ENCODE results near the gene CDC42EP3.
A peak's percentile ranks its signal among the peaks of the same experiment; 100 is the strongest.

Gene CDC42EP3, protein sequence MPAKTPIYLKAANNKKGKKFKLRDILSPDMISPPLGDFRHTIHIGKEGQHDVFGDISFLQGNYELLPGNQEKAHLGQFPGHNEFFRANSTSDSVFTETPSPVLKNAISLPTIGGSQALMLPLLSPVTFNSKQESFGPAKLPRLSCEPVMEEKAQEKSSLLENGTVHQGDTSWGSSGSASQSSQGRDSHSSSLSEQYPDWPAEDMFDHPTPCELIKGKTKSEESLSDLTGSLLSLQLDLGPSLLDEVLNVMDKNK

DNA sequence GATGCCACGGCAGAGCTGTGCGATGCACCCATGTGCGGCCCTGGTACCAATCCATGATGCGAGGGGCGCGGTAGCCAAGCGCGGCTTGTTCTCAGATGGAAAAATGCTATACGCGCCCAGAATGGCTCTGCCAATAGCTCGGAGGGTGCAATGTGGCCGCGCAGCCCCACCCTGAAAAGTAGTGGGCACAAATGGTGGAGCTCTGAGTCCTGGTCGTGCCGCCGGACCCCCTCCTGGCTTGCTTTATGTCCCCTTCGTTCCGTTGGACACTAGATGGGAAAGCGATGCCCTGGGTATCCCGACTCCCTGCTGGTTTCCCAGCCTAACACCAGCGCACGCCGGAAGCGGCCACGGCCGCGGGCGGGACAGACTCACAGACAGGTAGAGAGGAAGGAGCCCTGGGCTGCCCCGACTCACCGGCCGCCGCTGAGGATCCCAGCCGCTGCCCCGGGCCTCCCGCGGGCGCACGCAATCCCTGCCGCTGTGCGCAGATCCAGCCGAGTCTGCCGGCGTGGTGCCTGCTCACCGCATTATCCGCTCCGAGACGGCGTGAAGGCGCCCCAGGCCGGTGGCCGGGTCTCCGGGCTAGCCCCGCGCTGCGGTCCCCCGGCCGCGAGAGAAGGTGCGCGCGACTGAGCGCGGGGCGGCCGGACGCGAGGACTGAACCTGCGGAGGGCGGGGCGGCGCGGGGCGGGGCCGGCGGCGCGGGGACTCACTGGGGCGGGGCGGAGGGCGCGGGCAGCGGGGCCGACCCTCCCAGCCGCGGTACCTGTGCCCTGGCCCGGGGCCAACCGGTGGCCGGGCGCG is at the start of gene CDC42EP3:
Gene CDC42EP3 (minus strand): TSS at position 634 of the 807 bp plus-strand sequence. CDS start 25,055 bp downstream, outside the sequence.
- DNase-seq: peak; percentile 58

DNA sequence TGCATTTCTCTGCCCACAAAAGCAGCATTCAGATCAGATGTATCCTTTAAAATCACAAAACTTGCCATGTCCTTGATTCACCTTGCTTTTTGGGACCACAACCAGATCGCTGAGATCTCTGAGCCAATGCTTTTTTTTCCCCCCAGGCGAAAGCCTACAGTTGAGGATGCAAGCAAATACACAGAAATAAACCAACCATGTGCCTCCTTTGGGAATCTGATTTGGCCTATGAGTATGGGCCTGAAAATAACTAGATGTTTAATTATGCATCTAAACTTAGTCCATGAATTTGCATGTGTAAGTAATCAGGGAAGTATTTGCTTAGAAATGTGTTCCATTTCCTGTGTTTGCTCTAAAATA is 49.7 kb upstream of the CDC42EP3 start:
- no peak for DNase-seq

DNA sequence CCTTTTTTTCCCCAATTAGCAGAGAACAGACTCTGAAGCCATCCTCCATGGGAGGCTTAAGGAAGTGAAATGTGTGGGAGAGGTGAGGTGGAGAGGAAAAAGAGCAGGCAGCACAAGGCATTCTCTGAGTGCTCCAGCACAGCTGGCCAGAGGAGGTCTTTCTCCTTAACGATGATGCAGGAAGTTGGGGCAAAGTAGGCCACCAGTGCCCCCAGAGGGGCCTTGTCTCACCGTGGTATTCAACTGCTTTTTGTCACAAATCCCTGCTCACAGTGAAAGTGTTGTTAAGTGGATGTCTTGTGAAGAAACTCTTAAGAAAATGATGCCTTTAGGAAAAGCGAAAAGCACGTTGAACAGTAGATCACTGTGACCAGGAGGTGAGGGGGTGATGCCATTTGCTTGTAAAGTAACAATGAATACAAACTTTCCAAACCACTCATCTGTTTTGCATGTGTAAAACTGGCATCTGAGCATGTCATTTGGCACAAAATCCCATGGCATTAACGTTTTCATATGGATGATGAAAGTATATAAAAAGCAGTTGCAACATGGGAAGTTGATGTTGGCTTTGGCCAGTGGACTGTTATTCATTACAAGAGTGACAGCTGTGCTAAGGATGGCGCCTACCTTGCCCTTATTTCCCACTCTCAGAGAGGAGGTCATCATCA is 49.2 kb upstream of the CDC42EP3 start:
- DNase-seq: no peak

DNA sequence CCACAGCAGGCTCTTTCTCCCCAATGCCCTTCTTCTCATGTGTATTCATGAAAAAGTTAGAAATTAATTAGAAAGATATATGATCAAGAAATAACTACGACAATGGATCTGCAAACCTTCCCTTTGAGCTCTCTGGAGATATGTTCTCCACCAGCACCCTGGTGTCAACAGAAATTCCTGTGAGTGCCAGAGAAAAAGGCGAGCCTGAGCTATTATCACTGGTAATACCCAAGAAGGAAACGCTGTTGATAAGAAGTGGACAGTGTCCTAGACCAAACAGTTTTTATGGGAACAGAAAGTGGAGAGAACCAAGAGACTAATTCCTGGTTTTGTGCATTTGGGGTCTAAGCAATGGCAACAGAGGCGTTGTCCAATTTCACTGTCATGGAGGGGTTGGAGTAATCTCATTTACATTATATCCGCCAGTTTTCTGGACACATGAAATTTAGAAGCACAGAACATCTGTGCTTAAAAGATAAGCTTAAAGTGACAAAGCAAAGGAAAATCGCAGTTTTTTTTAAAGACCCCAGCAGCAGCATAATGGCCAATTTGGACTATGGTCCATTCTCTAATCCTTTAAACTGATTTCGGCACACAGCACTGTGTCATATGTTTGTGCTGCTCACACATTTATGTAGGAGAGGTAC is 47.2 kb upstream of the CDC42EP3 start:
- DNase-seq: no peak

DNA sequence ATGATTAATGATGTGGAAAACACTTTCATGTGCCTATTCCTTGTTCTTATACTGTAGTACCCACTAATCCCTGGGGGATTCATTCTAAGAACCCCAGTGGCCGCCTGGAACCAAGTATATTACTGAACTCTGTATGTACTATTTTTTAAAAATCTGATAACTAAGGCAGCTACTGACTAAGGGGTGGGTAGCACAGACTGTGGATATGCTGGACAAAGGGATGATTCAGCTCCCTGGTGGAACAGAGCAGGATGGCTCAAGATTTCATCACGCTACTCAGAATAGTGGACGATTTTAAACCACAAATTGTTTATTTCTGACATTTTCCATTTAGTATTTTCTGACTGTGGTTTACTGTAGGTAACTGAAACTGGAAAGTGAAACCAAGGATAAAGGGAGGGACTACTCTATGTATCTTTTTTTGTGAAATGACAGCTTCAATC is 41.8 kb upstream of the CDC42EP3 start:
- DNase-seq: peak; percentile 43

DNA sequence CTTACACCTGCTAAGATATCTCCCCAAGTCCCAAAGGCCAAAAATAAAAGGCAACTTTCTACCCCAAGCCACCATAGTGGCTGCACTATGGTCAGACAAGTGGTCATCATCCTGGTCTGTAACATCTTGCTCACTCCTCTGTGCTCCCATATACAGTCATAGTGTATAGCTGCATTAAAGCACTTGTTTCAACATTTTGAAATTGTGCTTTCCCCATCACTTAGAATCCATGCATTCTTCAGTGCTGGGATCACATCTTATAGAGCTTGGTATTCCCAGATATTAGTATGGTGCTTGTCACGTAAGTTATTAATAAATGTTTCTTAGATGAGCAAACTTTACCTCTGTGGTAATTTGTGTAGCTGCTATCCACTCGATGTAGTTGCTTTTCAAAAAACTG is 40.4 kb upstream of the CDC42EP3 start:
- DNase-seq: no peak

DNA sequence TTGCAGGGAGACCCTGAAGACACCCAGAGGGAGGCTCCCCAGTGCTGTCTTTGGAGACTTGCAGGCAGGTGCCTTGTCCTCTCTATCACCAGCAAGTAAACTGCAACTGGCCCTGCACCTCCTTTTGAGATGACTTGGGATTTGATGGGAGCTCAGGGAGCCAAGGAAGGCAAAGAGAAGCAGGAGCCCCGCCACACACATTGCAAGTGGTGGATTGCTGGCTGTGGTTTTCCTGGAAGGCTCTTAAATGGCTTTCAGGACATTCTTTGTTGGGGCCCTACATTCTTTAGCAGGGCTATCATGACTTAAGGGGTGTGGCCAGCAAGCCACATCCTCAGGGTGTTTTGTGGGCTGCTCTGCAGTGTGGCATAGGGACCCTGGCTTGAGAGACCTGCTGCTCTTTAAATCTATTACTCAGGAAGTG is 39.9 kb upstream of the CDC42EP3 start:
- DNase-seq: peak; percentile 57

DNA sequence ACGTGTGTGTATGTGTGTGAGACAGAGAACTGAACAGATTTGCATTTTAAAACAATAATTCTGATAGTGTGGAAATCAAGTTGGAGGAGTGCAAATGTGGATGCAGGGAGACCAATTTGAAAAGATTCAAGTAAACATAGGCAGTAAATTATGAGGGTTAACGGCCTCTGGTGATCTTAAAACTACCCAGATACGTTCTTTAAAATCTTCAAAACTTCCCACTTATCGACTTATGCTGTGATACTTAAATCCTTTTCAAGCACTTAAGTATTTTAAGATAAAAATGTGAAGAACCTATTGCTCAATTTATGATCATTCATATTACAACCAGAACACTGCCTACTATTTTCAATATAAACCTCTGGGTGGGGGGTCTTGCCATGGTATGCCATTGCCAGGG is 37.7 kb upstream of the CDC42EP3 start:
- DNase-seq: no peak

DNA sequence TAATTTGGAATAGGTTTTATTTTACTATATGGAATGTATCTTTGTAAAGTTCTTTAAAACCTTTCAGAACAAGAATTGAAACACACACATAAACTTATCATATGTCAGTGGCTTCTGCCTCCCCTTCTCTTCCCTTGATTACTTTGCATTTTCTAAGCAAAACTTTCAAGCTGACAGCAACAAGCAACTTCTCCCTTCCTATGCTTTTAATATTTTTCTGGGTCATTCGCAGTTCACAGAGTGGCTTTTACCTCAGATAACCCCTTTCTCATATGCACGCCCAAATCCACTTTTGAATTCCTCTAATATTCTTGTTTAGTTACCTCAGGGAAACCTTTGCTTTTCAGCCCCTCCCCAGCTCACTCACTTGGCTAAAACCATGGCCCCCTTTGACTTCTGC is 36.7 kb upstream of the CDC42EP3 start:
- no peak for DNase-seq

DNA sequence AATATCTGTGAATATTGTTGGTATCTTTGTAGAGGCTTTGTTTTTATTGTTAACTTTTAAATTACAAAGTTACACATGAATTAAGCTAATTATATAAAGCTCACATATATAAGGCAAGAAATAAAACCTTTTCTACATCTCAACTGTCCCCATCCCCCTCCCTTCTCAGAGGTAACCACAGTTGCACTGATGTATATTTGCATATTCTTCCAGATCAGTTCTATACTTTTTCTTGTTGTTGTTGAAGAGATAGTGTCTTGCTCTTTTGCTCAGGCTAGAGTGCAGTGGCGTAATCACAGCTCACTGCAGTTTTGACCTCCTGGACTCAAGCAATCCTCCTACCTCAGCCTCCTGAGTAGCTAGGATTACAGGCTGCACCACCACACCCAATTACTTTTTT is 36.0 kb upstream of the CDC42EP3 start:
- DNase-seq: no peak

DNA sequence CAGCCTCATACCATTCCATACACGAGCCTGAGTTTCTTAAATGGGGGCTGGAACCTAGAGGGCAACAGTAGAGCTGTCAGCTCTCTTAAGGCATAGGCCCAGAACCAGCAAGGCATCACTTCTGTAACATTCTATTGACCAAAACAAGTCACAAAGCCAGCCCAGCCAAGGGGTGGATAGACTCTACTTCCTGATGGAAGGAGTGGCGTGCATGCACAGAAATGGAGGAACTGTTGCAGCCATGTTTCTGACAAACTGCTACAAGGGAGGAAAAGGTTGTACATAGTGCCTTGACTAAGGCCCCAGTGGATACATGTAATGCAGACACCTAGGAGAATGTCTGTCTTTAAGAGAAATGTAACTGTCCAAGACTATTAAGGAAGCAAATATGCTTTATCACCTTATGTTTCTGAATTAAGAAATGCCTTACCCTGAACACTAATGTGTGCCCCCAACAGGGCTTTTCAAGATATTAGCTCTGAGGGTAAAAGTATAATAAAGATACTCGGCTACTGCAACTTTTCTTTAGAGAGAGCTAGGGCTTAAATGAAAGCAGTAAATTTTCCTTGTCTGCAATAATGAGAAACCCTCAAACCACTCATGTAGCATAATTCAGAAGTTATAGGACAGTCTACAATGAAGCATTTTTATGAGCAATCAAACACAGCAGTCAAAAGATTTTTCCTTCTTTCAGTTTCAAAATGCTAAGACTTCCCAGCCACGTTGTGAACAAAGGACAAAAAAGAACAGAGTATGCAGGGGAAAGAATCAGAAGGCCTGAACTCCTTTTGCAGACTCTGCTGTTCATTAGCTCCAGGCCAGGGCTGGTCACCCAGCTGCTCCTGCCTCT is 35.1 kb upstream of the CDC42EP3 start:
- no peak for DNase-seq

DNA sequence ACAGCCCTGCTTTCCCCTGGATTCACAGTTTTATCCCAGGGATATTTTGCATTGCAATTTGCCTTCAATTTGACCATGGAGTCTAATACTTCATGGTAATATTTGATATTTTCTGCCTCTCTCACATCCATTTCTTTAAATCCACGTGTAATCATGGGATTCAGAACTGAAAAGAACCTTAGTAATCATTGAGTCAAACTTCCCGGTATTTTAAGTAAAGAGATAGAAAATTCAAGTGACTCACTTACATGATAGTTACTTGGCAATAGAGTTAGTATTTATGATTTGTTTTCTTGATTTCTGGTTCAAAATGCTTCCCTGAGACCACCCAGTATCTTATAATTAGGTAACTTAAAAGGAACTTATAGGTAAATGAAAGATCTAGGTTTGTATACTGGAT is 33.7 kb upstream of the CDC42EP3 start:
- no peak for DNase-seq

DNA sequence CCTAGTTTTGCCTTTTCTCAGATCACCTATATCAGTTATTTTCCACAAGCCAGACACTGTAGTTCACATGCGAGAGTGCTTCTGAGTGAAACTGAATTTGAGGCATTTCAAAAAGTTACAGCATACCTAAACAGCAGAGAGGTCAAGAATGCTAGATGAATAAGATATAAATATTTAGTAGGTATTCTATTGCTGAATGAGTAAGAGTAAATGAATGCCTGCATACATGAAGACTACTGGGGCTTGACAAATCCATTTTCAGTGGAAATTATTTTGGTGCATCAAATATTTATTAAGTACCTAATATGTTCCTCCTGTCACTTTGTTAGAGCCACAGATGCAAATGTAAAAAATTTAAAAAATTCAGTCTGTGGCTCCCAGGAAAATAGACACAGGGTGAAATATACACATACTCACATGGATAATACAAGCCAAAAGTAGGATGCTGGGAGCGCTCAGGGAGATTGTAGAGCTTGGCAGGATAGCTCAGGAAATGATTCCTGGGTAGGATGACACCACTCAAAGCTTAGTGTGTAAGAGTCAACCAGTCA is 27.6 kb upstream of the CDC42EP3 start:
- no peak for DNase-seq

DNA sequence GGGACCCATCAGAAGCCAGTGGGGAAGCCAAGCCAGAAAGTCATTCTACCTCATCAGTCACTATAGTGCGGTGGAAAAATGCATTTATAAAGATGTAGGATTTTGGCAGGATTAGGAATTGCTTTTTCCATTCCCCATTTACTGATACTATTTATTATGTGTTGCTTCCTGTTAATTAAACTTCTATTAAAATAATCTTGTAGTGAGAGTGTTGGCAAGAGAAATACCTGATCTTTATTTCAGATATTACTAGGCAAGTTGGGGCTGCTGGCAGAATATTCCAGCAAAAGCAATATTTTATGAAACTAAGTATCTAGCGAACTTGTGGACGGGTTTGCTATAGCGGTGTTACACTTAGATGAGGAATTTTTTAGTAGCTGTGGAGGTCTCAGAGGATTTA is 23.9 kb upstream of the CDC42EP3 start:
- DNase-seq: no peak

DNA sequence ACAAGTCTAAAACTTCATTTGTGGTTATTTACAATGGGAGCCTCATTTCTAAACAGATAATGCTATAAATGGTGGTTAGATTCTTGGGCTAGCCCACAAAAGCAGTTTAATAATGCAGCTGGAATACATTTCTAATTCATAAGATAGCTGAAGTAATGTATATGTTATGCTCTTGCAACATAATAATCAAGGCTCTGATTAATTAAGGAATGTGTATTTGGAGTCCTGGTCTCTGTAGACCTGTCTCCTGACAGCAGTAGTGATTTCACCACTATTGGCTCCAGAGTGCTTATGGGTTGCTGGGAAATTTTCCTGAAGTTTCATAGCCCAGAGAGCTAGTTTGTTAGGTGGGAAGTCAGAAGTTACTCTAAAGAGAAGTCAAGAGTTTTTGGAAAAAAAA is 21.3 kb upstream of the CDC42EP3 start:
- no peak for DNase-seq

DNA sequence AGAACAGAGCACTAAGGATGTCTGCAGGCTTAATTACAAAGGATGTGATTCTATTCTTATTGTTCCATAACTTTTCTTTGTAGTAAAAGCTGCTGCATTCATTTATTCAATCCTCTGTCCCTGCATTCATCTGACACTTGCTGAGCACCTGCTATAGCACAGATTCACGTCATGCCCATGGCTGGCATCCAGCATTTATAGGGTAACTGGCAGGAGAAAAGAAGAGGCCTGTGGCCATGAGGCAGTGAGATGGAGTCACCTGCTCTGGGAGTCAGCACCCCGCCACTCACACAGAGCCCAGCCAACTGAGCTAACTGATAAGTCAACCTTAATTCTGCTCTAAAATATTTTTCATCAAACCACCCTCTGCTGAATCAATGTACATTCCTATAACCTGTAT is 18.3 kb upstream of the CDC42EP3 start:
- no peak for DNase-seq

DNA sequence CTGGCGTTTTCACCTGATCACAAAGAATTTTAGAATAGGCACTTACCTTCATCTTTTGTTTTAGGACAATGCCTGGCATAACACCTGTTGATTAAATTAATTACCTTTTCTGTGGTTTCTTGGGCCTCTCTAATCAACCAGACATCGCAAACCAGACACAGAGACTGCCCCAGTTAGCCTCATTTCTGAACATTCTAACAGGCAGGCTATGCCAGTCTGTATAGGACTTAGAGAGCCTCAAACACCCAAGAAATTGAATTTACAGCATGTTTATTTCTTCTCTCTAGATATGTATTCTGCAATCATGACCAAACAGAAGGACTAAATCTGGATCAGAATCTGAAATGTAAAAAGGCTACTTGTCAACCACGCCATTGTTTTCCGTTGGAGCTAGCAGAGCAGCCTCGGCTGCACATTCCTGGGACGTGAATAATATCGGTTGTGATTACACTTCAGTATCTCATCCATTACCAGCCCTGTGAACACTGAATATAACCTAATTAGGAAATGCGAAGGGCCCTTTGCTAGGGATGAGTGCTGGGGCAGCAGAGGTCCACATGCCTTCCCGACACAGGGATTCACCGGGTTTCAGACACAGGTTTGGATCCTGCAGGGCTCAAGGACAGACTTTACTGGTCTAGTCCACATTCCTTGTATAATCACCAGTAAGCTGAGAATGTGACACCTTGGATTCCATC is 17.5 kb upstream of the CDC42EP3 start:
- no peak for DNase-seq

DNA sequence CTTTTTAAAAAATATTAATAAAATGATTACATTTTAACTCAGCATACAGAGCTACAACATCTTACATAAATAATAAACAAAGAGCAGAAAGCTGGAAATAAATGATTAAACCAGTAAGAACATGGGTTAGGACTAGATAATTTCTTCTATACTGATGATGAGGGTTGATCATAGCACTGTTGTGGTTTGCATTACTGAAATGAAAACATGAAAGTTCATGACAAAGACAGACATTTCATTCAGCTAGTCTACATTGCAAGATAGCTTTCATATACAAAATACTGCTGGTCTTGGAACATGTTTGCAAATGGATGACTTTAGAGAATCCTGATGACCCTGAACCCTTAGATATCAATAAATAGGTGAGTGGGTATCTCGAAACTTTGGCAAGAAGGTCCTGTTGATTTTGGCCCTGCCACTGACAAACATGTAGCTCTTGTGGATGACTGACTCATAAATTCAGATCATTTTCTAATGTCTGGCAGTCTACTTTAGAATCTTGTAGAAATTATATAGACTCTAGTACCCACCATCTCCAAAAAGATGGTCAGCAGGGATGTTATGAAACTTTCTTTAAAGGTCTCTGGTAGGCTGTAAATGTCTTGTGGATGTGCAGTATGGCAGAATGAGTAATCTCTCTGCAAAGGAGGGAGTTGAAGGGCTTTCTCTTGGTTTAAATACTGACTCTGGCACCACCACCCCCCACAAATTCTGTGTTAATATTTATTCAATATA is 15.5 kb upstream of the CDC42EP3 start:
- DNase-seq: no peak

DNA sequence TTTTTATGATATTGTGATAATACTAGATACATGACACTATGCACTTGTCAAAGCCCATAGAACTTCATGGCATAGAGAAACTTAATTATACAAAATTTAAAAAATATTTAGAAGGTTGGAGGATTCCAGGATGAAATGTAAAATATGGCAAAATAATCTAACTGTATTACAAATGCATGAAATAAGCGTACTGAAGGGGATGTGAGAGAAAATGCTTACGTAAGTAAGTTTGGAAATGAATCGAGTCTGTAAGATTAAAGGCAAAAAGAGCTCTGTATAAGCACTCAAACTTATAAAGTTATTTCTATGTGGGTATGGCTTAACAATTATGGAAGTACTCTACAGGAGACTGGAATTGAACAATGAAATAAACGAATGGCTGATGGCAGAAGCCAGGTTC is 13.4 kb upstream of the CDC42EP3 start:
- no peak for DNase-seq

DNA sequence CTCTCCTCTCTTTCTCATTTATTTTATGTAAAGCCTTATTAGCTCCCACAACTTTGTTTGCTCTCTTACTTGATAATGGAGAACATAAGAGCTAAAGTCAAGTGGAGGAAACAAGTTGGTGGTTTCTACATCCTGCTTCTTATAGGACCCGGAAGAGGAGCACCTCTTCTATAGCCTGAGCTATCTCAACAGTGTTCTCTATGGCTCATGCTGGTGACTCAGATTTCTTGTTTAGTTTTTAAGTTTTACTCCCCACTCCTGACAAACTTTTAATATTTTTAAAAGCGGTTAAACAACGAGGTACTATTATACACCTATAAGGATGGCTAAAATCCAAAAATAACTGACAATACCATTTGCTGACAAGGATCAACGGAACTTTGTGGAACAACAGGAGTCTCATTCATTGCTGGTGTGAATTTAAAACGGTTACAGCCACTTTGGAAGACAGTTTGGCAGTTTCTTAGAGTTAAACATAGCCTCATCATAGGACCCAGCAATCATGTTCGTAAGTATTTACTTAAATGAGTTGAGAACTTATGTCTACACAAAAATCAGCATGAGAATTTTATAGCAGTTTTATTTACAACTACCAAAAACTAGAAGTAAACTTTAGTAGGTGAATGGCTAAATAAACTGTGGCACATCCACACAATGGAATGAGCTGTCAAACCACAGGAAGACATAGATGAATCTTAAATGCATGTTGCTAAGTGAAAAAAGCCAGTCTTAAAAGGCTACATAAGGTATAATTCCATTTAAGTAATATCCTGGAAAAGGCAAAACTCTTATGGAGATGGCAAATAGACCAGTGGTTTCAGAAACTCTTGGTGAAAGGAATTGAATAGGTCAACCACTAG is 12.7 kb upstream of the CDC42EP3 start:
- DNase-seq: no peak
